Fibroblast of lung (primary cell): ENCODE results near the gene TMEM135. TPM values are rescaled to one million over a fixed set of nuclear protein-coding genes. Genes with fewer than 3 reads are reported as not detected.
A peak's percentile ranks its signal among the peaks of the same experiment; 100 is the strongest.

Experiments
- DNase-seq, 2 donors: peaks; one replicate each; pipeline versions ENCODE4 v3.0.0 to v3.0.0-alpha.2; 2010; ENCODE audit warnings: low read depth in 2 of 2
- H2AFZ ChIP-seq: 2 replicates; pipeline ENCODE4 v1.5.1; 2012; ENCODE audit warnings: low read length, control low read depth, inconsistent platforms
- H3K27ac ChIP-seq: 2 replicates; pipeline ENCODE4 v1.5.1; 2011; ENCODE audit warnings: low read length, control low read depth; ENCODE audit not compliant: insufficient read depth
- H3K27me3 ChIP-seq: 2 replicates; pipeline ENCODE4 v1.5.1; 2011; ENCODE audit warnings: mild to moderate bottlenecking, low read length; ENCODE audit not compliant: control insufficient read depth, insufficient read depth
- H3K36me3 ChIP-seq: 2 replicates; pipeline ENCODE4 v1.5.1; 2011; ENCODE audit warnings: low read length; ENCODE audit not compliant: control insufficient read depth, insufficient read depth
- H3K4me1 ChIP-seq: 2 replicates; pipeline ENCODE4 v1.5.1; 2011; ENCODE audit warnings: low read length; ENCODE audit not compliant: control insufficient read depth, insufficient read depth; ENCODE audit errors: extremely low read depth
- H3K4me2 ChIP-seq: 2 replicates; pipeline ENCODE4 v1.5.1; 2011; ENCODE audit warnings: low read length, control low read depth; ENCODE audit not compliant: insufficient read depth; ENCODE audit errors: extremely low read depth
- H3K4me3 ChIP-seq, 4 experiments: fragments of 200-600 bp in 1 of 4; sonication (generic) in 1 of 4; replicated peaks in 1 of 4; 2 replicates each; pipeline ENCODE4 v1.5.1; 2011 to 2016; ENCODE audit warnings: low read length in 4 of 4, low read depth in 3 of 4, mild to moderate bottlenecking in 3 of 4, control low read depth in 2 of 4, inconsistent platforms in 1 of 4, mixed read lengths in 1 of 4; ENCODE audit not compliant: insufficient read depth in 1 of 4; ENCODE audit errors: control extremely low read depth in 1 of 4
- H3K79me2 ChIP-seq: 2 replicates; pipeline ENCODE4 v1.5.1; 2012; ENCODE audit warnings: mild to moderate bottlenecking, low read length, inconsistent platforms; ENCODE audit not compliant: control insufficient read depth, insufficient read depth
- H3K9ac ChIP-seq: 2 replicates; pipeline ENCODE4 v1.5.1; 2011; ENCODE audit warnings: mild to moderate bottlenecking, low read length, control low read depth; ENCODE audit not compliant: insufficient read depth
- H3K9me3 ChIP-seq: 2 replicates; pipeline ENCODE4 v1.5.1; 2012; ENCODE audit warnings: low read depth, low read length; ENCODE audit not compliant: control insufficient read depth, insufficient read depth
- H4K20me1 ChIP-seq: 2 replicates; pipeline ENCODE4 v1.5.1; 2011; ENCODE audit warnings: low read length; ENCODE audit not compliant: control insufficient read depth, insufficient read depth; ENCODE audit errors: extremely low read depth
- CTCF ChIP-seq, 2 donors: IDR thresholded peaks in 1 of 2; conservative IDR thresholded peaks in 1 of 2; 1 replicate in 1 of 2; 2 replicates in 1 of 2; pipeline ENCODE4 v1.5.1; 2011 to 2012; ENCODE audit warnings: low read length in 2 of 2, control low read depth in 1 of 2, inconsistent platforms in 1 of 2, low read depth in 1 of 2, mild to moderate bottlenecking in 1 of 2
- EZH2 ChIP-seq: IDR thresholded peaks from 2 replicates; pipeline ENCODE4 v1.5.1; 2012; ENCODE audit warnings: low read length, control low read depth, mild to moderate bottlenecking; ENCODE audit errors: missing control alignments
- polyA plus RNA-seq, 2 donors: library from polyadenylated mRNA; depleted of rRNA in 1 of 2; stranded (reverse) in 1 of 2; unstranded in 1 of 2; fragments of >200 nt; gene quantifications; 2 replicates each; pipeline ENCODE4 v1.2.1, GENCODE V29; 2011 to 2012; ENCODE audit warnings: missing spikeins in 1 of 2
- total RNA-seq: library from RNA; depleted of rRNA; stranded (reverse); fragments of >200 nt; gene quantifications from 2 replicates; pipeline ENCODE4 v1.2.1, GENCODE V29; 2014

TMEM135 gene
- total and polyA plus RNA-seq, 2 donors (not counting 1 experiment from before 2014, with no cell fraction given), result 17.3 to 20.6 TPM

DNA sequence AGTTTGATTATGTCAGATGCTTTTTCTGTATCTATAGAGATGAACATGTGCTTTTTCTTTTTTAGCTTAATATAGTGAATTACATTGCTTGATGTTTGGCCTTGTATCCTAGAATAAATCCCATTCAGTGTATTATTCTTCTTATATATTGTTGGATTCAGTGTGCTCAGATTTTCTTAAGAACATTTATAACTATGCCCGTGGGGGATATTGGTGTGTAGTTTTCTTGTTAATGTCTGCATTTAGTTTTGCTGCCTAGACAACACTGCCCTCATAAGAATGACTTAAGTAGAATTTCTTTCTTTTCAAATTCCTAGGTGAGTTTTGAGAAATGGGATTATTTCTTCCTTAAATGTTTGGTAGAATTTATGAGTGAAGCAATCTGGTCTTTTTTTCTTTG lies 98.5 kb downstream of the TMEM135 start:
- no peaks in the 10 kb centered on the region for H3K79me2 ChIP-seq
- no peak overlapping the region for H3K9ac ChIP-seq
- no peak for DNase-seq
- TF ChIP-seq EZH2 (no peak), CTCF (conservative IDR thresholded peaks at IDR 0.05 in 1 of 2, IDR thresholded peaks at IDR 0.05 in 1 of 2; ENCODE audit: low read depth in 1 of 2, low read length in 2 of 2) (no peak)
- no peaks in the 10 kb centered on the region for H4K20me1 ChIP-seq
- H2AFZ ChIP-seq, result no peak overlapping the region
- H3K4me2 ChIP-seq, result no peak overlapping the region
- H3K9me3 ChIP-seq, result no peaks in the 10 kb centered on the region
- no peak overlapping the region for H3K27ac ChIP-seq
- no peaks in the 10 kb centered on the region for H3K4me1 ChIP-seq
- no peak overlapping the region for H3K4me3 ChIP-seq
- H3K36me3 ChIP-seq, result no peaks in the 10 kb centered on the region
- H3K27me3 ChIP-seq, result no peaks in the 10 kb centered on the region

- Histone ChIP-seq H3K4me1 (no peaks in the 10 kb centered on the region), H3K9ac (no peak overlapping the region), H3K79me2 (no peaks in the 10 kb centered on the region), H3K27me3 (no peaks in the 10 kb centered on the region), H2AFZ (no peak overlapping the region), H3K4me3 (no peak overlapping the region), H3K9me3 (no peaks in the 10 kb centered on the region), H3K4me2 (no peak overlapping the region), H3K27ac (no peak overlapping the region), H3K36me3 (no peaks in the 10 kb centered on the region), H4K20me1 (no peaks in the 10 kb centered on the region)
- TF ChIP-seq CTCF (conservative IDR thresholded peaks at IDR 0.05 in 1 of 2, IDR thresholded peaks at IDR 0.05 in 1 of 2; ENCODE audit: low read depth in 1 of 2, low read length in 2 of 2) (no peak), EZH2 (no peak)
- DNase-seq, result peak; percentile 13 to 55
Observed at GRCh38 chr11:87137711-87138110, 100.0 kb downstream of the TMEM135 start.

- no peak overlapping the region for H3K27ac ChIP-seq
- no peak overlapping the region for H2AFZ ChIP-seq
- no peaks in the 10 kb centered on the region for H3K27me3 ChIP-seq
- no peaks in the 10 kb centered on the region for H3K36me3 ChIP-seq
- no peak for DNase-seq
- TF ChIP-seq EZH2 (no peak), CTCF (conservative IDR thresholded peaks at IDR 0.05 in 1 of 2, IDR thresholded peaks at IDR 0.05 in 1 of 2; ENCODE audit: low read depth in 1 of 2, low read length in 2 of 2) (no peak)
- no peaks in the 10 kb centered on the region for H3K9me3 ChIP-seq
- H3K79me2 ChIP-seq, result no peaks in the 10 kb centered on the region
- no peak overlapping the region for H3K4me2 ChIP-seq
- no peaks in the 10 kb centered on the region for H3K4me1 ChIP-seq
- no peaks in the 10 kb centered on the region for H4K20me1 ChIP-seq
- no peak overlapping the region for H3K9ac ChIP-seq
- no peak overlapping the region for H3K4me3 ChIP-seq
Observed at GRCh38 chr11:87139475-87139874, 101.7 kb downstream of the TMEM135 start.
